SK-N-MC (cell line): ENCODE results near the gene KCNJ16.

Experiments used
- EZH2 ChIP-seq: fragments of 200-600 bp; sonication (generic); IDR thresholded peaks from one replicate; pipeline ENCODE4 v1.6.1; 2017; ENCODE audit warnings: antibody characterized with exemption
- POLR2AphosphoS5 ChIP-seq: IDR thresholded peaks from 2 replicates; pipeline ENCODE4 v1.6.1; 2012; ENCODE audit warnings: mild to moderate bottlenecking, low read depth, low read length, borderline replicate concordance

DNA sequence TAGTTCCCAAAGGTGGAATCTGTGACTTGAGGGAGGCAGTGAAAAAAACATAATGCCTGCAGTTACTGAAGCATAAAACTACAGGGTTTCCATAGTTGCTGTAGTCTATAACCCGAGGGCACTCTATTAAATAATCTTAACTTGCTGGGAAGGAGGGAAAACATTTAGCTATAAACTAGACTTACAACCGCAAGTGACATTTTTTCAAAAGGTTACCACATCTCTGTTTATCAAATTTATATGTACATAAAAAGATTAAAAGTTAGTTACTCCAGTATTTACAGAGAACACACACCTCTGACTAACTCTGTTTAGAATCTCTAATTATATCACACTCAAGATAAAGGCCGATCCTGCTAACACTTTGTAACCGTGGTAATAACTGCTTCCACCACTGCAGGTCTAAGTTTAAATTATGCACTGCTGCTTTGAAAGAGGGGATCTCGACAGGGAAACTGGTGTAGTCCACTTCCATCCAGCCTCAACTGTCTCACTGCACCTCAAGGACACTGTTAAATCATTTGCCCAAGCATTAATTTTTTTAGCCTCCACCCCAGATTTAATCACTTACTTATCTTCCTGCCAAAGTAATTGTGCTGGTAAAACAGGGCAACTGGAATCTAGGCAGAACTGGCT, 14.6 kb downstream of the KCNJ16 start:
- no peak for TF ChIP-seq EZH2
- TF ChIP-seq POLR2AphosphoS5 = no peak
